ENCODE measurements around the gene DDIT3. TPM values are rescaled to one million over a fixed set of nuclear protein-coding genes. Genes with fewer than 3 reads are reported as not detected.

The DDIT3 gene
- total RNA-seq, 4 donors from 2014 or later: 5.1 to 23.3 (median 15.4) TPM

- Histone ChIP-seq H3K27me3 (no peaks in the 10 kb centered on the region), H3K4me3 (no peak overlapping the region), H3K4me1 (peaks cover 0 to 22% (median 7%) of the 10 kb centered on the region in 3 donors), H3K27ac (no peak overlapping the region), H3K9me3 (no peaks in the 10 kb centered on the region), H3K36me3 (peaks cover 50 to 100% (median 82%) of the 10 kb centered on the region in 3 donors)
- TF ChIP-seq CTCF (IDR thresholded peaks at IDR 0.05) (no peak), POLR2A (IDR thresholded peaks at IDR 0.05) (no peak)
- WGBS, 2 donors: 57 to 66% methylated on average over 6 of the region's 6 CpGs
- DNase-seq: no peak
- intact Hi-C loops (cut with DNase I): no loop called here
Observed at GRCh38 chr12:57529831-57530230, 9.5 kb upstream of the DDIT3 start.

- H3K4me1 ChIP-seq: peaks cover 4 to 30% (median 16%) of the 10 kb centered on the region in 3 donors
- 58 to 84% methylated on average over 3 to 8 of the region's 10 CpGs for WGBS, 2 donors
- no peak overlapping the region for H3K27ac ChIP-seq
- no peaks in the 10 kb centered on the region for H3K9me3 ChIP-seq
- intact Hi-C loops (cut with DNase I): no loop called here
- DNase-seq: no peak
- H3K4me3 ChIP-seq: no peak overlapping the region
- H3K27me3 ChIP-seq: no peaks in the 10 kb centered on the region
- TF ChIP-seq POLR2A (IDR thresholded peaks at IDR 0.05): no peak
- TF ChIP-seq CTCF (IDR thresholded peaks at IDR 0.05): no peak
- peaks cover 44 to 100% (median 79%) of the 10 kb centered on the region in 3 donors for H3K36me3 ChIP-seq
Observed at GRCh38 chr12:57528831-57529555, 8.7 kb upstream of the DDIT3 start.

GRCh38 chr12:57528176-57528575, 7.9 kb upstream of the DDIT3 start:
- no peak overlapping the region for H3K4me3 ChIP-seq
- H3K9me3 ChIP-seq: no peaks in the 10 kb centered on the region
- intact Hi-C loops (cut with DNase I): no loop called here
- no peaks in the 10 kb centered on the region for H3K27me3 ChIP-seq
- H3K27ac ChIP-seq: no peak overlapping the region
- DNase-seq: no peak
- no peak for TF ChIP-seq POLR2A (IDR thresholded peaks at IDR 0.05)
- TF ChIP-seq CTCF (IDR thresholded peaks at IDR 0.05): no peak
- peaks cover 12 to 39% (median 22%) of the 10 kb centered on the region in 3 donors for H3K4me1 ChIP-seq
- WGBS, 2 donors: 95 to 98% methylated on average over 5 to 6 of the region's 12 CpGs
- H3K36me3 ChIP-seq: peaks cover 44 to 93% (median 73%) of the 10 kb centered on the region in 3 donors

GRCh38 chr12:57527184-57527583, 6.9 kb upstream of the DDIT3 start:
- intact Hi-C loops (cut with DNase I): no loop called here
- H3K27ac ChIP-seq: peak overlapping the region in 1 of 4 donors; percentile 5
- WGBS, 2 donors: 75 to 91% methylated on average over 3 to 4 of the region's 5 CpGs

More at GRCh38 chr12:57527184-57527583, 6.9 kb upstream of the DDIT3 start:
- no peaks in the 10 kb centered on the region for H3K27me3 ChIP-seq
- peaks cover 42 to 83% (median 63%) of the 10 kb centered on the region in 3 donors for H3K36me3 ChIP-seq
- no peak overlapping the region for H3K4me3 ChIP-seq
- no peaks in the 10 kb centered on the region for H3K9me3 ChIP-seq
- peaks cover 15 to 41% (median 22%) of the 10 kb centered on the region in 3 donors for H3K4me1 ChIP-seq
- no peak for DNase-seq
- no peak for TF ChIP-seq CTCF (IDR thresholded peaks at IDR 0.05)
- no peak for TF ChIP-seq POLR2A (IDR thresholded peaks at IDR 0.05)
